IMR-90 (cell line): ENCODE results near the gene GALNT13. TPM values are rescaled to one million over a fixed set of nuclear protein-coding genes. Genes with fewer than 3 reads are reported as not detected.

Source experiments
- ATAC-seq: fragments of 200-7000 bp; cut with Tn5 transposase; 2 replicates; pipeline ENCODE4 v1.9.1; 2020; ENCODE audit warnings: low read depth, mild to moderate bottlenecking, moderate library complexity
- BruUV-seq: library from RNA; stranded (reverse); fragments of 400-500 nt; replicated peaks from 2 replicates; lab custom pipeline; 2021; lab: Mats Ljungman, UMichigan
- CTCF ChIA-PET: fragments of 300-600 bp; formaldehyde crosslinking; extraction: SDS; loops from one replicate; lab custom pipeline; 2021; ENCODE audit warnings: antibody characterized with exemption; lab: Yijun Ruan, JAX
- POLR2A ChIA-PET: fragments of 300-600 bp; sonication (Branson Sonifier 250); formaldehyde crosslinking; loops from one replicate; lab custom pipeline; 2022; ENCODE audit warnings: antibody characterized with exemption; ENCODE audit not compliant: unreplicated experiment; lab: Charles Lee
- DNase-seq: peaks from one replicate; pipeline ENCODE4 v3.0.0; 2013
- H2AFZ ChIP-seq: replicated peaks from 2 replicates; pipeline ENCODE3; 2013; ENCODE audit warnings: low read length, mild to moderate bottlenecking; ENCODE audit not compliant: poor library complexity
- H2AK5ac ChIP-seq: 2 replicates; pipeline ENCODE4 v1.6.1; 2013; ENCODE audit warnings: low read depth, low read length, inconsistent platforms
- H2AK9ac ChIP-seq: replicated peaks from 2 replicates; pipeline ENCODE3; 2013; ENCODE audit warnings: mild to moderate bottlenecking, low read depth, low read length, moderate library complexity; ENCODE audit not compliant: poor library complexity
- H2BK120ac ChIP-seq: 2 replicates; pipeline ENCODE4 v1.6.1; 2013; ENCODE audit warnings: low read depth, low read length, inconsistent platforms
- H2BK15ac ChIP-seq: 3 replicates; pipeline ENCODE4 v1.6.1; 2013; ENCODE audit warnings: low read depth, low read length, inconsistent platforms
- H2BK20ac ChIP-seq: 2 replicates; pipeline ENCODE4 v1.6.1; 2013; ENCODE audit warnings: low read depth, mild to moderate bottlenecking, inconsistent platforms, low read length, moderate library complexity
- H2BK5ac ChIP-seq: 2 replicates; pipeline ENCODE4 v1.6.1; 2013; ENCODE audit warnings: mild to moderate bottlenecking, low read depth, low read length, inconsistent platforms; ENCODE audit not compliant: poor library complexity, severe bottlenecking
- H3K14ac ChIP-seq: replicated peaks from 2 replicates; pipeline ENCODE4 v1.6.1; 2013; ENCODE audit warnings: low read depth, low read length, inconsistent platforms
- H3K18ac ChIP-seq: 2 replicates; pipeline ENCODE4 v1.6.1; 2013; ENCODE audit warnings: low read depth, low read length, control low read depth
- H3K23ac ChIP-seq: 2 replicates; pipeline ENCODE4 v1.6.1; 2013; ENCODE audit warnings: low read depth, low read length, inconsistent platforms
- H3K27ac ChIP-seq: 2 replicates; pipeline ENCODE4 v1.5.1; 2013; ENCODE audit warnings: mild to moderate bottlenecking, control low read depth, low read length; ENCODE audit not compliant: insufficient read depth
- H3K27me3 ChIP-seq: 2 replicates; pipeline ENCODE4 v1.6.1; 2013; ENCODE audit warnings: low read length; ENCODE audit not compliant: control insufficient read depth, insufficient read depth
- H3K36me3 ChIP-seq: 2 replicates; pipeline ENCODE4 v1.6.1; 2013; ENCODE audit warnings: low read length, mixed read lengths; ENCODE audit not compliant: control insufficient read depth, insufficient read depth
- H3K4ac ChIP-seq: 2 replicates; pipeline ENCODE4 v1.6.1; 2013; ENCODE audit warnings: low read depth, low read length, inconsistent platforms
- H3K4me1 ChIP-seq: 2 replicates; pipeline ENCODE4 v1.6.1; 2013; ENCODE audit warnings: low read length, mixed read lengths; ENCODE audit not compliant: control insufficient read depth, insufficient read depth
- H3K4me2 ChIP-seq: 2 replicates; pipeline ENCODE4 v1.6.1; 2013; ENCODE audit warnings: low read depth, mild to moderate bottlenecking, control low read depth, low read length, moderate library complexity
- H3K4me3 ChIP-seq: 2 replicates; pipeline ENCODE4 v1.5.1; 2013; ENCODE audit warnings: low read depth, mild to moderate bottlenecking, control low read depth, low read length, moderate library complexity; ENCODE audit not compliant: insufficient read depth
- H3K56ac ChIP-seq: 2 replicates; pipeline ENCODE4 v1.6.1; 2013; ENCODE audit warnings: low read length, inconsistent platforms; ENCODE audit not compliant: insufficient read depth; ENCODE audit errors: extremely low read depth
- H3K79me1 ChIP-seq, 2 experiments: 2 replicates each; pipeline ENCODE4 v1.6.1; 2013; ENCODE audit warnings: low read length in 2 of 2, inconsistent platforms in 1 of 2, low read depth in 1 of 2
- H3K9ac ChIP-seq: 2 replicates; pipeline ENCODE4 v1.6.1; 2013; ENCODE audit warnings: low read depth, low read length, control low read depth
- H3K9me1 ChIP-seq: 2 replicates; pipeline ENCODE4 v1.6.1; 2013; ENCODE audit warnings: low read length, inconsistent platforms; ENCODE audit not compliant: insufficient read depth
- H3K9me3 ChIP-seq: 2 replicates; pipeline ENCODE4 v1.6.1; 2013; ENCODE audit warnings: low read length; ENCODE audit not compliant: control insufficient read depth, insufficient read depth
- H4K20me1 ChIP-seq: 2 replicates; pipeline ENCODE4 v1.6.1; 2013; ENCODE audit warnings: low read length, inconsistent platforms; ENCODE audit not compliant: insufficient read depth
- H4K5ac ChIP-seq: 2 replicates; pipeline ENCODE4 v1.6.1; 2013; ENCODE audit warnings: mild to moderate bottlenecking, low read depth, low read length, control low read depth
- H4K8ac ChIP-seq, 2 experiments: 2 replicates each; pipeline ENCODE4 v1.6.1; 2013; ENCODE audit warnings: low read depth in 2 of 2, low read length in 2 of 2, control low read depth in 1 of 2, inconsistent platforms in 1 of 2
- H4K91ac ChIP-seq: 2 replicates; pipeline ENCODE4 v1.6.1; 2013; ENCODE audit warnings: low read depth, low read length, inconsistent platforms; ENCODE audit not compliant: insufficient read depth
- BHLHE40 ChIP-seq: fragments of 150-350 bp; IDR thresholded peaks from 2 replicates; pipeline ENCODE4 v1.6.1; 2016; ENCODE audit warnings: mild to moderate bottlenecking, low read depth, low read length
- CEBPB ChIP-seq: IDR thresholded peaks from 2 replicates; pipeline ENCODE4 v1.6.1; 2012; ENCODE audit warnings: low read depth, low read length, improper control_type of control experiment
- CHD1 ChIP-seq: IDR thresholded peaks from 2 replicates; pipeline ENCODE4 v1.6.1; 2012; ENCODE audit warnings: low read depth, low read length, improper control_type of control experiment
- ELK1 ChIP-seq: fragments of 150-350 bp; IDR thresholded peaks from 2 replicates; pipeline ENCODE4 v1.6.1; 2016; ENCODE audit warnings: low read depth, mild to moderate bottlenecking, low read length, moderate library complexity, borderline replicate concordance
- FOS ChIP-seq: fragments of 150-350 bp; IDR thresholded peaks from 2 replicates; pipeline ENCODE4 v1.6.1; 2016; ENCODE audit warnings: low read depth, low read length
- MAFK ChIP-seq: IDR thresholded peaks from 2 replicates; pipeline ENCODE4 v1.6.1; 2012; ENCODE audit warnings: low read depth, low read length, improper control_type of control experiment
- MAZ ChIP-seq: IDR thresholded peaks from 2 replicates; pipeline ENCODE4 v1.6.1; 2012; ENCODE audit warnings: low read depth, mild to moderate bottlenecking, low read length, improper control_type of control experiment, moderate library complexity, borderline replicate concordance
- MXI1 ChIP-seq: IDR thresholded peaks from 2 replicates; pipeline ENCODE4 v1.6.1; 2012; ENCODE audit warnings: low read depth, mild to moderate bottlenecking, low read length, moderate library complexity, borderline replicate concordance
- NFE2L2 ChIP-seq: fragments of 150-350 bp; IDR thresholded peaks from 2 replicates; pipeline ENCODE4 v1.6.1; 2016; ENCODE audit warnings: low read depth, mild to moderate bottlenecking, low read length
- RAD21 ChIP-seq: IDR thresholded peaks from 2 replicates; pipeline ENCODE4 v1.6.1; 2012; ENCODE audit warnings: low read length, improper control_type of control experiment
- RCOR1 ChIP-seq: IDR thresholded peaks from 2 replicates; pipeline ENCODE4 v1.6.1; 2012; ENCODE audit warnings: mild to moderate bottlenecking, low read length, improper control_type of control experiment; ENCODE audit not compliant: insufficient replicate concordance
- RFX5 ChIP-seq: IDR thresholded peaks from 2 replicates; pipeline ENCODE4 v1.8.0; 2012; ENCODE audit warnings: low read depth, mild to moderate bottlenecking, low read length, moderate library complexity
- SMC3 ChIP-seq: fragments of 150-350 bp; IDR thresholded peaks from 2 replicates; pipeline ENCODE4 v1.6.1; 2016; ENCODE audit warnings: low read depth, mild to moderate bottlenecking, antibody characterized with exemption, low read length, moderate library complexity
- WGBS, 2 experiments: methylation state at CpG; one replicate each; pipeline versions ENCODE4 v1.1.5 to v1.1.7; 2013; ENCODE audit warnings: missing lambda C conversion rate in 2 of 2; ENCODE audit not compliant: insufficient read length in 1 of 2; ENCODE audit errors: extremely low coverage in 2 of 2; 5-methylcytosine and 5-hydroxymethylcytosine counted together
- dilution Hi-C: fragments of 300-500 bp; cut with HindIII; formaldehyde crosslinking; loops from one replicate; pipeline ENCODE4 v1.14.3; 2018; ENCODE audit warnings: low sequenced_read_pairs; ENCODE audit not compliant: unreplicated experiment
- in situ Hi-C: fragments of 300-500 bp; cut with MboI; formaldehyde crosslinking; loops from 3 replicates; pipeline ENCODE4 v1.14.3; 2019; ENCODE audit warnings: low sequenced_read_pairs, inconsistent platforms, mixed read lengths
- intact Hi-C: fragments of 100-400 bp; cut with micrococcal nuclease; formaldehyde crosslinking; loops from 2 replicates; pipeline ENCODE4 v1.10.0; 2022
- polyA plus RNA-seq, 3 experiments: library from polyadenylated mRNA; depleted of rRNA; stranded (reverse); fragments of >200 nt; gene quantifications; 2 replicates each; pipeline ENCODE4 v1.2.3, GENCODE V29; 2012; ENCODE audit warnings: low replicate concordance in 1 of 3
- total RNA-seq: library from RNA; depleted of rRNA; stranded (reverse); fragments of >200 nt; gene quantifications from 2 replicates; pipeline ENCODE4 v1.2.3, GENCODE V29; 2012
- TF ChIP-seq, protein P1 (sequence below): fragments of 150-350 bp; IDR thresholded peaks from 2 replicates; pipeline ENCODE4 v1.6.1; 2017; ENCODE audit warnings: mild to moderate bottlenecking, antibody characterized with exemption, low read length, low read depth

GALNT13 gene
- total and polyA plus RNA-seq, 2 of the 4 experiments (the other 2 are of a cell fraction) = 0.03 TPM; not detected in 1

GRCh38 chr2:154381931-154382794 lies 510.4 kb downstream of the GALNT13 start:
- intact Hi-C loops = no loop called here
- H3K4me2 ChIP-seq = no peak overlapping the region
- no TSS peak for BruUV-seq
- no peaks in the 10 kb centered on the region for H3K79me1 ChIP-seq
- no peak overlapping the region for H2BK15ac ChIP-seq
- in situ Hi-C loops = no loop called here
- TF ChIP-seq MXI1 (no peak), NFE2L2 (no peak), MAFK (no peak), BHLHE40 (no peak), MAZ (no peak), RAD21 (no peak), CHD1 (no peak), RCOR1 (no peak), CEBPB (no peak), RFX5 (no peak), FOS (no peak), ELK1 (no peak), SMC3 (no peak)
- TF ChIP-seq, protein P1, sequence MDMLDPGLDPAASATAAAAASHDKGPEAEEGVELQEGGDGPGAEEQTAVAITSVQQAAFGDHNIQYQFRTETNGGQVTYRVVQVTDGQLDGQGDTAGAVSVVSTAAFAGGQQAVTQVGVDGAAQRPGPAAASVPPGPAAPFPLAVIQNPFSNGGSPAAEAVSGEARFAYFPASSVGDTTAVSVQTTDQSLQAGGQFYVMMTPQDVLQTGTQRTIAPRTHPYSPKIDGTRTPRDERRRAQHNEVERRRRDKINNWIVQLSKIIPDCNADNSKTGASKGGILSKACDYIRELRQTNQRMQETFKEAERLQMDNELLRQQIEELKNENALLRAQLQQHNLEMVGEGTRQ = no peak
- no peak overlapping the region for H2AFZ ChIP-seq
- H3K27me3 ChIP-seq = no peaks in the 10 kb centered on the region
- WGBS, 2 experiments = no CpG with 5 or more reads among the region's 2 CpGs
- no peaks in the 10 kb centered on the region for H3K36me3 ChIP-seq
- dilution Hi-C loops = no loop called here
- H3K4me3 ChIP-seq = no peak overlapping the region
- no peak overlapping the region for H3K27ac ChIP-seq
- no peak overlapping the region for H2AK9ac ChIP-seq
- no peak overlapping the region for H3K18ac ChIP-seq
- peaks cover 4% of the 10 kb centered on the region; the same call in 1 of the 2 replicates for H3K9me3 ChIP-seq
- no peak overlapping the region for H4K91ac ChIP-seq
- H3K56ac ChIP-seq = no peak overlapping the region
- CTCF ChIA-PET = interaction anchor here (0.6 kb wide), 1 partner anchor 293 kb away, joined by 5 read pairs; no protein-coding TSS in a partner anchor
- no peak overlapping the region for H4K8ac ChIP-seq
- DNase-seq (no peak), ATAC-seq (no peak)
- no peaks in the 10 kb centered on the region for H3K4me1 ChIP-seq
- H3K4ac ChIP-seq = no peak overlapping the region
- H2BK20ac ChIP-seq = no peak overlapping the region
- no peaks in the 10 kb centered on the region for H3K9me1 ChIP-seq
- no peak overlapping the region for H2AK5ac ChIP-seq
- H4K5ac ChIP-seq = no peak overlapping the region
- H3K14ac ChIP-seq = no peak overlapping the region
- no peak overlapping the region for H2BK5ac ChIP-seq
- H3K9ac ChIP-seq = no peak overlapping the region
- POLR2A ChIA-PET = no interaction called here
- no peak overlapping the region for H2BK120ac ChIP-seq
- H3K23ac ChIP-seq = no peak overlapping the region
- no peaks in the 10 kb centered on the region for H4K20me1 ChIP-seq
